Measurements from ENCODE around the gene MORN3. TPM values are rescaled to one million over a fixed set of nuclear protein-coding genes. Genes with fewer than 3 reads are reported as not detected.
"Not testable (repeated sequence)": the region's sequence is repeated elsewhere in the genome, so short reads cannot be mapped to it uniquely, and the experiment has no call there.

The MORN3 gene
- 0.36 TPM for polyA plus RNA-seq (2012; ENCODE audit: missing spikeins)

GRCh38 chr12:121669521-121669900, at the start of gene MORN3:
Gene MORN3 (minus strand): TSS chr12:121669654. CDS start chr12:121669483, 171 bp downstream.
- DNase-seq (ENCODE audit: insufficient read length) = no peak
- TF ChIP-seq TAF1 (IDR thresholded peaks at IDR 0.05; ENCODE audit: borderline replicate concordance, low read depth, low read length) (no peak), POLR2AphosphoS5 (IDR thresholded peaks at IDR 0.05; ENCODE audit: low read depth, low read length) (no peak), POLR2A (IDR thresholded peaks at IDR 0.05; ENCODE audit: low read depth, low read length) (no peak)
- no peak for FAIRE-seq

GRCh38 chr12:121718653-121719239, 49.3 kb upstream of the MORN3 start:
- DNase-seq (ENCODE audit: insufficient read length) (no peak), FAIRE-seq (no peak)
- no peak for TF ChIP-seq POLR2AphosphoS5 (IDR thresholded peaks at IDR 0.05; ENCODE audit: low read depth, low read length)
- no peak for TF ChIP-seq POLR2A (IDR thresholded peaks at IDR 0.05; ENCODE audit: low read depth, low read length)
- TF ChIP-seq TAF1 (IDR thresholded peaks at IDR 0.05; ENCODE audit: borderline replicate concordance, low read depth, low read length) = no peak

- TF ChIP-seq POLR2AphosphoS5 (IDR thresholded peaks at IDR 0.05; ENCODE audit: low read depth, low read length) = no peak
- no peak for TF ChIP-seq TAF1 (IDR thresholded peaks at IDR 0.05; ENCODE audit: borderline replicate concordance, low read depth, low read length)
- no peak for TF ChIP-seq POLR2A (IDR thresholded peaks at IDR 0.05; ENCODE audit: low read depth, low read length)
- no peak for DNase-seq (ENCODE audit: insufficient read length)
- no peak for FAIRE-seq
Measured at GRCh38 chr12:121717041-121717699, 47.7 kb upstream of the MORN3 start.

- FAIRE-seq = no peak
- no peak for TF ChIP-seq POLR2AphosphoS5 (IDR thresholded peaks at IDR 0.05; ENCODE audit: low read depth, low read length)
- TF ChIP-seq POLR2A (IDR thresholded peaks at IDR 0.05; ENCODE audit: low read depth, low read length) = no peak
- TF ChIP-seq TAF1 (IDR thresholded peaks at IDR 0.05; ENCODE audit: borderline replicate concordance, low read depth, low read length) = no peak
- no peak for DNase-seq (ENCODE audit: insufficient read length)
Measured at GRCh38 chr12:121715862-121716435, 46.5 kb upstream of the MORN3 start.

GRCh38 chr12:121715055-121715454, 45.6 kb upstream of the MORN3 start:
- DNase-seq (ENCODE audit: insufficient read length); FAIRE-seq: not testable (repeated sequence)

GRCh38 chr12:121713793-121714192, 44.3 kb upstream of the MORN3 start:
- no peak for FAIRE-seq
- DNase-seq (ENCODE audit: insufficient read length) = no peak
- TF ChIP-seq POLR2A (IDR thresholded peaks at IDR 0.05; ENCODE audit: low read depth, low read length) (no peak), POLR2AphosphoS5 (IDR thresholded peaks at IDR 0.05; ENCODE audit: low read depth, low read length) (no peak)

- FAIRE-seq = no peak
- TF ChIP-seq POLR2A (IDR thresholded peaks at IDR 0.05; ENCODE audit: low read depth, low read length) = no peak
- TF ChIP-seq TAF1 (IDR thresholded peaks at IDR 0.05; ENCODE audit: borderline replicate concordance, low read depth, low read length) = no peak
- TF ChIP-seq POLR2AphosphoS5 (IDR thresholded peaks at IDR 0.05; ENCODE audit: low read depth, low read length) = no peak
- no peak for DNase-seq (ENCODE audit: insufficient read length)
Measured at GRCh38 chr12:121713257-121713777, 43.9 kb upstream of the MORN3 start.

- peak; percentile 76 for DNase-seq (ENCODE audit: insufficient read length)
- FAIRE-seq = peak; percentile 88
- TF ChIP-seq POLR2AphosphoS5 (IDR thresholded peaks at IDR 0.05; ENCODE audit: low read depth, low read length) (no peak), POLR2A (IDR thresholded peaks at IDR 0.05; ENCODE audit: low read depth, low read length) (peak; percentile 83)
Measured at GRCh38 chr12:121712461-121713256, 43.2 kb upstream of the MORN3 start, which contains the start of gene TMEM120B. Gene TMEM120B (plus strand): TSS chr12:121712752. CDS start chr12:121712896, 144 bp downstream.

GRCh38 chr12:121712190-121712460, 42.7 kb upstream of the MORN3 start:
- no peak for TF ChIP-seq TAF1 (IDR thresholded peaks at IDR 0.05; ENCODE audit: borderline replicate concordance, low read depth, low read length)
- TF ChIP-seq POLR2AphosphoS5 (IDR thresholded peaks at IDR 0.05; ENCODE audit: low read depth, low read length) = no peak
- TF ChIP-seq POLR2A (IDR thresholded peaks at IDR 0.05; ENCODE audit: low read depth, low read length) = no peak
- DNase-seq (ENCODE audit: insufficient read length) = peak; percentile 31
- FAIRE-seq = no peak

GRCh38 chr12:121711361-121712189, 42.1 kb upstream of the MORN3 start:
- FAIRE-seq = no peak
- TF ChIP-seq POLR2A (IDR thresholded peaks at IDR 0.05; ENCODE audit: low read depth, low read length) (no peak), TAF1 (IDR thresholded peaks at IDR 0.05; ENCODE audit: borderline replicate concordance, low read depth, low read length) (no peak), POLR2AphosphoS5 (IDR thresholded peaks at IDR 0.05; ENCODE audit: low read depth, low read length) (no peak)
- no peak for DNase-seq (ENCODE audit: insufficient read length)

- DNase-seq (ENCODE audit: insufficient read length) = no peak
Measured at GRCh38 chr12:121709478-121709961, 40.1 kb upstream of the MORN3 start.

GRCh38 chr12:121709064-121709424, 39.6 kb upstream of the MORN3 start:
- FAIRE-seq; DNase-seq (ENCODE audit: insufficient read length): not testable (repeated sequence)

More at GRCh38 chr12:121709478-121709961, 40.1 kb upstream of the MORN3 start:
- TF ChIP-seq POLR2AphosphoS5 (IDR thresholded peaks at IDR 0.05; ENCODE audit: low read depth, low read length) = no peak
- no peak for TF ChIP-seq POLR2A (IDR thresholded peaks at IDR 0.05; ENCODE audit: low read depth, low read length)
- TF ChIP-seq TAF1 (IDR thresholded peaks at IDR 0.05; ENCODE audit: borderline replicate concordance, low read depth, low read length) = no peak
- no peak for FAIRE-seq

Data from GM12892 (cell line).